Thyroid gland (tissue), 4 donors: ENCODE data around the gene GPR3. TPM values are rescaled to one million over a fixed set of nuclear protein-coding genes. Genes with fewer than 3 reads are reported as not detected.

Source experiments
- DNase-seq, 2 donors: peaks; one replicate each; pipeline ENCODE4 v3.0.0-alpha.2; 2019
- H3K27ac ChIP-seq, 3 donors: fragments of 200-600 bp; sonication (generic); 1 replicate in 2 of 3; 2 replicates in 1 of 3; pipeline ENCODE4 v1.5.1; 2016 to 2019; ENCODE audit warnings: mild to moderate bottlenecking in 1 of 3, moderate library complexity in 1 of 3
- H3K27me3 ChIP-seq: fragments of 200-600 bp; sonication (generic); one replicate; pipeline ENCODE4 v1.5.1; 2019
- H3K36me3 ChIP-seq, 2 donors: fragments of 200-600 bp; sonication (generic); one replicate each; pipeline ENCODE4 v1.5.1; 2016 to 2019
- H3K4me1 ChIP-seq, 2 donors: fragments of 200-600 bp; sonication (generic); one replicate each; pipeline ENCODE4 v1.5.1; 2017 to 2019
- H3K4me3 ChIP-seq, 3 donors: fragments of 200-600 bp; sonication (generic); replicated peaks in 1 of 3; 1 replicate in 2 of 3; 2 replicates in 1 of 3; pipeline ENCODE4 v1.5.1; 2016; ENCODE audit warnings: mild to moderate bottlenecking in 1 of 3
- H3K9me3 ChIP-seq: fragments of 200-600 bp; sonication (generic); one replicate; pipeline ENCODE4 v1.5.1; 2017
- CTCF ChIP-seq, 6 experiments: fragments of 200-600 bp in 3 of 6; fragments of 450-650 bp in 3 of 6; sonication (generic) in 3 of 6; IDR thresholded peaks; one replicate each; pipeline ENCODE4 v1.5.1; 2016 to 2019; ENCODE audit warnings: antibody characterized with exemption in 6 of 6, mild to moderate bottlenecking in 2 of 6, inconsistent platforms in 1 of 6, moderate library complexity in 1 of 6
- POLR2A ChIP-seq, 2 donors: fragments of 450-650 bp; IDR thresholded peaks; one replicate each; pipeline ENCODE4 v1.6.1; 2017; ENCODE audit warnings: antibody characterized with exemption in 2 of 2, mild to moderate bottlenecking in 2 of 2, moderate library complexity in 1 of 2
- WGBS, 2 donors: methylation state at CpG; one replicate each; pipeline ENCODE4 v1.1.5; 2017; 5-methylcytosine and 5-hydroxymethylcytosine counted together
- intact Hi-C: fragments of 100-400 bp; cut with DNase I; formaldehyde crosslinking; loops from one replicate; pipeline ENCODE4 v1.15.1; 2023
- total RNA-seq, 4 donors: library from RNA; depleted of rRNA; stranded (reverse); fragments of >200 nt; gene quantifications; one replicate each; pipeline ENCODE4 v1.2.3, GENCODE V29; 2016

Gene GPR3
- total RNA-seq, 4 donors from 2014 or later = 0.11 to 2.1 (median 0.60) TPM

- intact Hi-C loops = no loop called here
- Histone ChIP-seq H3K9me3 (no peaks in the 10 kb centered on the region), H3K27ac (peak overlapping the region; percentile 28 to 85 (median 68)), H3K4me3 (no peak overlapping the region), H3K4me1 (peaks cover 51% of the 10 kb centered on the region in 2 donors), H3K27me3 (no peaks in the 10 kb centered on the region), H3K36me3 (peaks cover 46 to 69% of the 10 kb centered on the region in 2 donors)
- TF ChIP-seq CTCF (IDR thresholded peaks at IDR 0.05) = no peak
- no peak for TF ChIP-seq POLR2A (IDR thresholded peaks at IDR 0.05)
- DNase-seq = peak; percentile 70 to 77
- WGBS, 2 donors = 31 to 48% methylated on average over 4 of the region's 4 CpGs
Observed at GRCh38 chr1:27413004-27413403, 20.6 kb downstream of the GPR3 start.

- TF ChIP-seq CTCF (IDR thresholded peaks at IDR 0.05) (no peak), POLR2A (IDR thresholded peaks at IDR 0.05) (no peak)
- no peaks in the 10 kb centered on the region for H3K27me3 ChIP-seq
- no peaks in the 10 kb centered on the region for H3K9me3 ChIP-seq
- peak overlapping the region; percentile 28 to 85 (median 68) for H3K27ac ChIP-seq
- peaks cover 44 to 59% of the 10 kb centered on the region in 2 donors for H3K36me3 ChIP-seq
- DNase-seq = no peak
- H3K4me1 ChIP-seq = peaks cover 60 to 62% of the 10 kb centered on the region in 2 donors
- intact Hi-C loops = no loop called here
- no peak overlapping the region for H3K4me3 ChIP-seq
- 59 to 86% methylated on average over 1 of the region's 1 CpG for WGBS, 2 donors
Observed at GRCh38 chr1:27414091-27414490, 21.7 kb downstream of the GPR3 start.

GRCh38 chr1:27416387-27417111, 24.1 kb downstream of the GPR3 start:
- TF ChIP-seq POLR2A (IDR thresholded peaks at IDR 0.05) (no peak), CTCF (IDR thresholded peaks at IDR 0.05) (peak in 4 of 6 experiments; percentile 31 to 42 (median 38))
- H3K36me3 ChIP-seq = peaks cover 27 to 36% of the 10 kb centered on the region in 2 donors
- intact Hi-C loops = no loop called here

GRCh38 chr1:27417713-27418112, 25.3 kb downstream of the GPR3 start:
- peaks cover 16 to 26% of the 10 kb centered on the region in 2 donors for H3K36me3 ChIP-seq

More at GRCh38 chr1:27416387-27417111, 24.1 kb downstream of the GPR3 start:
- Histone ChIP-seq H3K4me3 (no peak overlapping the region), H3K9me3 (no peaks in the 10 kb centered on the region), H3K27ac (peak overlapping the region; percentile 81 to 87 (median 85)), H3K27me3 (no peaks in the 10 kb centered on the region), H3K4me1 (peaks cover 70 to 83% of the 10 kb centered on the region in 2 donors)
- WGBS, 2 donors = 66 to 71% methylated on average over 3 of the region's 3 CpGs
- DNase-seq = no peak

More at GRCh38 chr1:27417713-27418112, 25.3 kb downstream of the GPR3 start:
- intact Hi-C loops = no loop called here
- TF ChIP-seq CTCF (IDR thresholded peaks at IDR 0.05) (no peak), POLR2A (IDR thresholded peaks at IDR 0.05) (no peak)
- Histone ChIP-seq H3K27ac (peak overlapping the region; percentile 81 to 87 (median 85)), H3K4me1 (peaks cover 79 to 89% of the 10 kb centered on the region in 2 donors), H3K4me3 (no peak overlapping the region), H3K27me3 (no peaks in the 10 kb centered on the region), H3K9me3 (no peaks in the 10 kb centered on the region)
- 70 to 91% methylated on average over 3 of the region's 3 CpGs for WGBS, 2 donors
- DNase-seq = no peak
